Measurements from ENCODE around the gene ZNF3.

The ZNF3 gene

GRCh38 chr7:100049441-100050291, 31.9 kb downstream of the ZNF3 start, which contains the start of gene ZSCAN21:
TSS of gene ZSCAN21 (plus strand) at chr7:100049774. CDS start at chr7:100057007, 7,233 bp downstream.
- no CpG with 5 or more reads among the region's 47 CpGs for WGBS (ENCODE audit: insufficient coverage, insufficient read length)
- Histone ChIP-seq H3K4me1 (ENCODE audit: control insufficient read depth, insufficient read depth, low read length) (no peaks in the 10 kb centered on the region), H3K4me3 (ENCODE audit: low read length) (peak within 1 kb of the TSS; percentile 68), H3K27me3 (ENCODE audit: control insufficient read depth, insufficient read depth, low read length) (no peaks in the 10 kb centered on the region), H3K9me3 (ENCODE audit: control insufficient read depth, insufficient read depth, low read length) (no peaks in the 10 kb centered on the region), H3K27ac (ENCODE audit: low read length) (no peak within 1 kb of the TSS), H3K36me3 (ENCODE audit: control insufficient read depth, insufficient read depth, low read length) (no peaks in the 10 kb centered on the region)
- peak; percentile 64 for DNase-seq (ENCODE audit: low read depth, low spot score)

- no peak for DNase-seq (ENCODE audit: low read depth, low spot score)
- Histone ChIP-seq H3K9me3 (ENCODE audit: control insufficient read depth, insufficient read depth, low read length) (no peaks in the 10 kb centered on the region), H3K4me3 (ENCODE audit: low read length) (no peak overlapping the region), H3K36me3 (ENCODE audit: control insufficient read depth, insufficient read depth, low read length) (no peaks in the 10 kb centered on the region), H3K4me1 (ENCODE audit: control insufficient read depth, insufficient read depth, low read length) (no peaks in the 10 kb centered on the region), H3K27me3 (ENCODE audit: control insufficient read depth, insufficient read depth, low read length) (no peaks in the 10 kb centered on the region), H3K27ac (ENCODE audit: low read length) (no peak overlapping the region)
- no CpG with 5 or more reads among the region's 4 CpGs for WGBS (ENCODE audit: insufficient coverage, insufficient read length)
Measured at GRCh38 chr7:100048680-100049079, 32.8 kb downstream of the ZNF3 start.

- H3K4me1 ChIP-seq (ENCODE audit: control insufficient read depth, insufficient read depth, low read length): no peaks in the 10 kb centered on the region
- WGBS (ENCODE audit: insufficient coverage, insufficient read length): no CpG with 5 or more reads among the region's 6 CpGs
- H3K4me3 ChIP-seq (ENCODE audit: low read length): no peak overlapping the region
- peaks cover 2% of the 10 kb centered on the region; the same call in 1 of the 2 replicates for H3K9me3 ChIP-seq (ENCODE audit: control insufficient read depth, insufficient read depth, low read length)
- no peaks in the 10 kb centered on the region for H3K27me3 ChIP-seq (ENCODE audit: control insufficient read depth, insufficient read depth, low read length)
- DNase-seq (ENCODE audit: low read depth, low spot score): no peak
- H3K36me3 ChIP-seq (ENCODE audit: control insufficient read depth, insufficient read depth, low read length): no peaks in the 10 kb centered on the region
- H3K27ac ChIP-seq (ENCODE audit: low read length): no peak overlapping the region
Measured at GRCh38 chr7:100044718-100045117, 36.8 kb downstream of the ZNF3 start.

GRCh38 chr7:100040575-100040974, 40.9 kb downstream of the ZNF3 start:
- Histone ChIP-seq H3K27me3 (ENCODE audit: control insufficient read depth, insufficient read depth, low read length) (no peaks in the 10 kb centered on the region), H3K27ac (ENCODE audit: low read length) (no peak overlapping the region), H3K36me3 (ENCODE audit: control insufficient read depth, insufficient read depth, low read length) (no peaks in the 10 kb centered on the region; the same call in 1 of the 2 replicates), H3K9me3 (ENCODE audit: control insufficient read depth, insufficient read depth, low read length) (peaks cover 2% of the 10 kb centered on the region; the same call in 1 of the 2 replicates), H3K4me1 (ENCODE audit: control insufficient read depth, insufficient read depth, low read length) (no peaks in the 10 kb centered on the region), H3K4me3 (ENCODE audit: low read length) (no peak overlapping the region)
- no peak for DNase-seq (ENCODE audit: low read depth, low spot score)
- no CpG with 5 or more reads among the region's 7 CpGs for WGBS (ENCODE audit: insufficient coverage, insufficient read length)

GRCh38 chr7:100038326-100038725, 43.2 kb downstream of the ZNF3 start:
- H3K27ac ChIP-seq (ENCODE audit: low read length): no peak overlapping the region
- DNase-seq (ENCODE audit: low read depth, low spot score): no peak
- peaks cover 16% of the 10 kb centered on the region; the same call in 1 of the 2 replicates for H3K36me3 ChIP-seq (ENCODE audit: control insufficient read depth, insufficient read depth, low read length)
- no CpG with 5 or more reads among the region's 7 CpGs for WGBS (ENCODE audit: insufficient coverage, insufficient read length)
- peaks cover 2% of the 10 kb centered on the region; the same call in 1 of the 2 replicates for H3K9me3 ChIP-seq (ENCODE audit: control insufficient read depth, insufficient read depth, low read length)
- no peaks in the 10 kb centered on the region for H3K4me1 ChIP-seq (ENCODE audit: control insufficient read depth, insufficient read depth, low read length)
- H3K4me3 ChIP-seq (ENCODE audit: low read length): no peak overlapping the region
- H3K27me3 ChIP-seq (ENCODE audit: control insufficient read depth, insufficient read depth, low read length): no peaks in the 10 kb centered on the region

DNA sequence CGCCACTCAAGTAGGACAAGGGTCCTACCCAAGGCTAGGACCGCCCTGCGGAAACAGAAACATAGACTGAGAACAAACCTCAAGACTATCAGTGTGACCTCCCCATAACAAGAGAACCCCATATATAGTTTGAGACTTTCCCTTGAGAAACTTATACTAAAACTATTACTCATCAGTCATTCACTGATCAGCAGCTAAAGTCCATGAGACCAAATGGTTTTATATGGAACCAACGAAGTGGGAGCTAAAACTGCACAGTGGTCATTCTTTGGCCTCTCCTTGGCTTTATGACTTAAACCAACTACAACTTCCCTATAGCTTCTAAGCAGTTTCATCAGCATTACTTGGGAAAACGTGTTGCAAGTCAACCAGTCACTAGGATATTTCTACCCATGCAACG, 45.6 kb downstream of the ZNF3 start:
- Histone ChIP-seq H3K4me1 (ENCODE audit: control insufficient read depth, insufficient read depth, low read length) (no peaks in the 10 kb centered on the region), H3K36me3 (ENCODE audit: control insufficient read depth, insufficient read depth, low read length) (peaks cover 23% of the 10 kb centered on the region; the same call in 1 of the 2 replicates), H3K9me3 (ENCODE audit: control insufficient read depth, insufficient read depth, low read length) (no peaks in the 10 kb centered on the region), H3K27me3 (ENCODE audit: control insufficient read depth, insufficient read depth, low read length) (no peaks in the 10 kb centered on the region), H3K27ac (ENCODE audit: low read length) (no peak overlapping the region), H3K4me3 (ENCODE audit: low read length) (no peak overlapping the region)
- no peak for DNase-seq (ENCODE audit: low read depth, low spot score)
- WGBS (ENCODE audit: insufficient coverage, insufficient read length): no CpG with 5 or more reads among the region's 6 CpGs

- H3K4me3 ChIP-seq (ENCODE audit: low read length): no peak overlapping the region
- no peaks in the 10 kb centered on the region for H3K9me3 ChIP-seq (ENCODE audit: control insufficient read depth, insufficient read depth, low read length)
- no peaks in the 10 kb centered on the region for H3K27me3 ChIP-seq (ENCODE audit: control insufficient read depth, insufficient read depth, low read length)
- no peaks in the 10 kb centered on the region for H3K4me1 ChIP-seq (ENCODE audit: control insufficient read depth, insufficient read depth, low read length)
- no CpG with 5 or more reads among the region's 8 CpGs for WGBS (ENCODE audit: insufficient coverage, insufficient read length)
- DNase-seq (ENCODE audit: low read depth, low spot score): no peak
- H3K27ac ChIP-seq (ENCODE audit: low read length): no peak overlapping the region
- H3K36me3 ChIP-seq (ENCODE audit: control insufficient read depth, insufficient read depth, low read length): peaks cover 26% of the 10 kb centered on the region; the same call in 1 of the 2 replicates
Measured at GRCh38 chr7:100034871-100035510, 46.5 kb downstream of the ZNF3 start.

DNA sequence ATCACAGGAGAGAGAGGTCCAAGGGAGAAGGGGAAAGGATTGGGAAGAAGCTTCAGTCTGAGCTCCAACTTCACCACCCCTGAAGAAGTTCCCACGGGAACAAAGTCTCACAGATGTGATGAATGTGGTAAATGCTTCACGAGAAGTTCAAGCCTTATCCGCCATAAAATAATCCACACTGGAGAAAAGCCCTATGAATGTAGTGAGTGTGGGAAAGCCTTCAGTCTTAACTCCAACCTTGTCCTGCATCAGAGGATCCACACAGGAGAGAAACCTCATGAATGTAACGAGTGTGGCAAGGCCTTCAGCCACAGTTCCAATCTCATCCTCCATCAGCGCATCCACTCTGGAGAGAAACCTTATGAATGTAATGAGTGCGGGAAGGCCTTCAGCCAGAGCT, 48.0 kb downstream of the ZNF3 start:
- Histone ChIP-seq H3K27me3 (ENCODE audit: control insufficient read depth, insufficient read depth, low read length) (no peaks in the 10 kb centered on the region), H3K4me3 (ENCODE audit: low read length) (no peak overlapping the region), H3K9me3 (ENCODE audit: control insufficient read depth, insufficient read depth, low read length) (no peaks in the 10 kb centered on the region), H3K36me3 (ENCODE audit: control insufficient read depth, insufficient read depth, low read length) (peaks cover 26% of the 10 kb centered on the region; the same call in 1 of the 2 replicates), H3K4me1 (ENCODE audit: control insufficient read depth, insufficient read depth, low read length) (no peaks in the 10 kb centered on the region), H3K27ac (ENCODE audit: low read length) (no peak overlapping the region)
- no peak for DNase-seq (ENCODE audit: low read depth, low spot score)
- WGBS (ENCODE audit: insufficient coverage, insufficient read length): no CpG with 5 or more reads among the region's 6 CpGs

DNA sequence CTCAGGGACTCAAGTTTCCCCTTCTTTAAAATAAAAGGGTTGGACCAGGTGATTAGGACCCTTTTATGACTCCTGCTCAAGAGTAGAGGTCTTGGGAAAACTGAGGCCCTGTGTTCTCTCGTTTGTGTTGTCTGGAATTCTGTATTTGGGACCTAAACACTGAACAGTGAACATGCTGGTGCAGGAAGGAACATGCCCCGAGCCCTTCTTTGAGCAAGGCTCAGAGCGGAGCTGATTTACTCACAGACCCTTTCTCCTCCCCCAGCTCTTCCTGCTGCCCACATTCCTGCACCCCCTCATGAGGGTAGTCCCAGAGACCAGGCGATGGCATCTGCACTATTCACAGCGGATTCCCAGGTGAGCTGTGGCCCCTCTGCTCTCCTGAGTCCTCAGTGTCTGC, 51.9 kb downstream of the ZNF3 start:
- DNase-seq (ENCODE audit: low read depth, low spot score): no peak
- no CpG with 5 or more reads among the region's 5 CpGs for WGBS (ENCODE audit: insufficient coverage, insufficient read length)
- Histone ChIP-seq H3K27ac (ENCODE audit: low read length) (no peak overlapping the region), H3K27me3 (ENCODE audit: control insufficient read depth, insufficient read depth, low read length) (no peaks in the 10 kb centered on the region), H3K4me1 (ENCODE audit: control insufficient read depth, insufficient read depth, low read length) (no peaks in the 10 kb centered on the region), H3K9me3 (ENCODE audit: control insufficient read depth, insufficient read depth, low read length) (no peaks in the 10 kb centered on the region), H3K4me3 (ENCODE audit: low read length) (no peak overlapping the region), H3K36me3 (ENCODE audit: control insufficient read depth, insufficient read depth, low read length) (peaks cover 23% of the 10 kb centered on the region; the same call in 1 of the 2 replicates)

DNA sequence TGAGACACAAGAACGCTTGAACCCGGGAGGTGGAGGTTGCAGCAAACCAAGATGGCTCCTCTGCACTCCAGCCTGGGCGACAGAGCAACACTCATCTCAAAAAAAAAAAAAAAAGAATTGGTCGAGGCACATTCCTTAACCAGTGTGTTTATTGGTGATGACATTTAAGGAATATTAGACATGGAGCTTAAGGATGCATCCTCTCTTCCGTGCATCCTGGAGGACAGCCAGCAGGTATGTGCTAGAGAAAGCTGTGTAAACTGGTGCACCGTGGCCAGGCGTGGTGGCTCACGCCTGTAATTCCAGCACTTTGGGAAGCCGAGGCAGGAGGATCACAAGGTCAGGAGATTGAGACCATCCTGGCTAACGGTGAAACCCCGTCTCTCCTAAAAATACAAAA, 54.3 kb downstream of the ZNF3 start:
- no CpG with 5 or more reads among the region's 11 CpGs for WGBS (ENCODE audit: insufficient coverage, insufficient read length)
- no peak for DNase-seq (ENCODE audit: low read depth, low spot score)
- no peaks in the 10 kb centered on the region for H3K9me3 ChIP-seq (ENCODE audit: control insufficient read depth, insufficient read depth, low read length)
- no peaks in the 10 kb centered on the region for H3K4me1 ChIP-seq (ENCODE audit: control insufficient read depth, insufficient read depth, low read length)
- H3K36me3 ChIP-seq (ENCODE audit: control insufficient read depth, insufficient read depth, low read length): peaks cover 24% of the 10 kb centered on the region; the same call in 1 of the 2 replicates
- no peaks in the 10 kb centered on the region for H3K27me3 ChIP-seq (ENCODE audit: control insufficient read depth, insufficient read depth, low read length)
- no peak overlapping the region for H3K27ac ChIP-seq (ENCODE audit: low read length)
- H3K4me3 ChIP-seq (ENCODE audit: low read length): no peak overlapping the region

Data from iPS DF 6.9 (cell line).